ENCODE measurements around the gene PKIB.

Gene PKIB

DNA sequence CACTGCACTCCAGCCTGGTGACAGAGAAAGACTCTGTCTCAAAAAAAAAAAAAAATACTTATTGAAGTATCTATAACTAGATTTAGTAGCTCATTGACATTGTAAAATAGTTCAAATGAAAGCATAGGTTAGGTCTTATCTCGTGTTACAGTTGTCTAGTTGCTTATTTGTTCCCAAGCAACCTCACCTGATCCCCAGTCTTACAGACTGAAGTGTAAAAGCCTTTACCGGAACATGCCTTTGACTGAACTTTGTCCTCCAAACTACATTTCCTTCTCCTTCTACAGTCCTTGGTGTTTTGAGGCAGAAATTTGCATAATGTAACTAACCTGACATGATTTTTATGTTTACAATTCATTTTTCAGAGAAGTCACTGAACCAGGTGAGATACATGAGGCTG, 61.0 kb downstream of the PKIB start:
- no peak for DNase-seq

- DNase-seq, result no peak
These were observed 63.2 kb downstream of the PKIB start for GRCh38 chr6:122673343-122673961.

- DNase-seq, result no peak
These were observed 65.9 kb downstream of the PKIB start for GRCh38 chr6:122676146-122676545.

DNA sequence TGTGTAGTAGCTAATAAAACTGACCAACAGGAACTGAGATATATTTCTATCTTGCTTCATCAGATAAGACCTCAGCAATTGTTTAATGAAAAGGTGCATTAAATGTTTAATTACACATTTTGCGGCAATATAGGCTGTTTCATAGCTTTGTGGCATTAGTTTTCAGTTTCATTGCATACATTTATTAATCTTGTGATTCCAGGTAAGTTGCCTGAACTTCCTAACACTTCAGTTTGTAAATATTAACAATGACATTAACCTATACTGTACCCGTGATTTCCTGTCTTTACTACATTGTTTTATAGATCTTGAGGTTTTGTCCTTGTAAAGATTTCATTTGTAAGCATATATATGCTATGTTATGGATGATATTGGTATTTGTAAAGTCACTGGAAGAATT, 66.5 kb downstream of the PKIB start:
- DNase-seq, result no peak

GRCh38 chr6:122677406-122677805, 67.2 kb downstream of the PKIB start:
- no peak for DNase-seq

GRCh38 chr6:122678841-122679240, 68.6 kb downstream of the PKIB start:
- DNase-seq, result no peak

- no peak for DNase-seq
These were observed 71.5 kb downstream of the PKIB start for GRCh38 chr6:122681705-122682104.

- no peak for DNase-seq
These were observed 73.9 kb downstream of the PKIB start for GRCh38 chr6:122683989-122684651.

GRCh38 chr6:122692175-122692598, 82.0 kb downstream of the PKIB start:
- no peak for DNase-seq

GRCh38 chr6:122692807-122693580, 82.8 kb downstream of the PKIB start:
- DNase-seq, result no peak

DNA sequence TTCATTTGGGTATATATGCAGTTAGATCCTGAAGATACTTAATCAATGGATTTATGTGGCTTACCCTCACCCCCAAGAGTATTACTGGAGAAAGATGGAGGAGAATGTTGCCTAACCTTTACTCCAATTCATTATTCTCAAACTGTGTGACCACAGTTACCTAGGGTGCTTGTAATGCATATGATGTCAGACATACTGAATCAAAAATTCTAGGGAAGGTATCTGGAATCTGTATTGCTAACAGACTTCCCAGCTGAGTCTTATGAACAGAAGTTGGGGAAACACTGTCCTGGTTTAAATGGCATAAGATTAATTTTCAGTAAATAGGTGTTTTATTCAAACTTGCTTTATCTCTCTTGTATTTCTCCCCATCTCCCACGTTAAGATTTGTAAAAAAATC, 83.9 kb downstream of the PKIB start:
- no peak for DNase-seq

DNA sequence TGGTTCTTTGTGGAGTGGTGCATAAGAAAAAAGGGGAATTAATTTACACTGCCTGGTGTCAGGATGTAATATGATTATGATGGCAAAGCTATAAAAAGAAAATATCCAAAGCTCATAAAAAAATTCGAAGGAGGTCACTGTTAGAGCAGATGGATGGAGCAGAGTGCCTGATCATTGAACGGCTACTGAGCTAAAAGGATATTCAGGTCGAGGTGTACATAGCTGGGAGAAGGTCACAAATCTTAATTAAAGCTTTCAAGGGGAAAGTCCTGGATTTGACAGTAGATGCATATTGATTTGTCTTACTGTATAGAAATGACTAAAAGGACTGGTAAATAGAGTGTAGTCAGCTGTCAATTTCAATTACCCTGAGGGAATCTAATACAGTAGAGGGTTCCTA, 84.4 kb downstream of the PKIB start:
- DNase-seq, result no peak

- DNase-seq, result no peak
These were observed 85.0 kb downstream of the PKIB start for GRCh38 chr6:122695188-122695587.

- DNase-seq, result no peak
These were observed 85.9 kb downstream of the PKIB start for GRCh38 chr6:122696079-122696478.

DNA sequence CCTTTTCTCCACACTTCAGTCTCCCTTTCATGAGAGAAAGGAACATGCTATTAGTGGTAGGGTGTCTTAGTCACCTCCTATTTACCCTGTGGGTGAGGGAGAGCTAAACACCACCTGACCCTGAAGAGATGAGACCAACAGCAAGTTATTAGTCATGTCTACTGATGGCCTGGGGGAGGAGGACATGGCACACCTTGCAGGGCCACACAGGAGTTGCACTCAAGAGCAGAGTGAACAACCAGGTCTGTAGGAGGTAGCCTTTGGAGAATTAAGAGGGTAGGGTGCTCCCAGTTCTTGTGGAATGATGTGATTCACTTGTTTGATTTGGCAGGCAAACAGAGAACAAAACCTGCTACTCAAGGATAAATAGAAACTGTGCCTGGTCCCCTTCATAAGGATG, 86.6 kb downstream of the PKIB start:
- DNase-seq, result no peak

- no peak for DNase-seq
These were observed 87.3 kb downstream of the PKIB start for GRCh38 chr6:122697458-122697857.

GRCh38 chr6:122701666-122702065, 91.5 kb downstream of the PKIB start:
- no peak for DNase-seq

DNA sequence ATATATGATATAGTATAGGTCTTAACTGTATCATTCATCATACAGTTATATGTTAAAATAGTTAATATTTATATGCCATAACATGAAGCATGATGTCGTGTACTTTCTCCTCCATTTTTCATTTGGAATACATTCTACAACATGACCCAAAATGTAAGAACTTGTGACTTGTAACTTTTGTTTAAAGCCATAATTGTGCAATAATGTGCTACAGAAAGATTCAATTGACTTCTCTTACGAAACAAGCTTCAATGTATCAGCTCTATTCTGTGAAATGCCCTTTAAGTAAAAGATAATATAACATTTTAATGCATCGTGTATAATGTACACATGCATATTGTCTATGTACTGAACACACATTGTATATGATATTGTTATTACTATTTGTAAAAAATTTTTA, 92.6 kb downstream of the PKIB start:
- no peak for DNase-seq

GRCh38 chr6:122704066-122704465, 93.9 kb downstream of the PKIB start:
- DNase-seq, result no peak

GRCh38 chr6:122709922-122710512, 99.8 kb downstream of the PKIB start:
- DNase-seq, result no peak

DNA sequence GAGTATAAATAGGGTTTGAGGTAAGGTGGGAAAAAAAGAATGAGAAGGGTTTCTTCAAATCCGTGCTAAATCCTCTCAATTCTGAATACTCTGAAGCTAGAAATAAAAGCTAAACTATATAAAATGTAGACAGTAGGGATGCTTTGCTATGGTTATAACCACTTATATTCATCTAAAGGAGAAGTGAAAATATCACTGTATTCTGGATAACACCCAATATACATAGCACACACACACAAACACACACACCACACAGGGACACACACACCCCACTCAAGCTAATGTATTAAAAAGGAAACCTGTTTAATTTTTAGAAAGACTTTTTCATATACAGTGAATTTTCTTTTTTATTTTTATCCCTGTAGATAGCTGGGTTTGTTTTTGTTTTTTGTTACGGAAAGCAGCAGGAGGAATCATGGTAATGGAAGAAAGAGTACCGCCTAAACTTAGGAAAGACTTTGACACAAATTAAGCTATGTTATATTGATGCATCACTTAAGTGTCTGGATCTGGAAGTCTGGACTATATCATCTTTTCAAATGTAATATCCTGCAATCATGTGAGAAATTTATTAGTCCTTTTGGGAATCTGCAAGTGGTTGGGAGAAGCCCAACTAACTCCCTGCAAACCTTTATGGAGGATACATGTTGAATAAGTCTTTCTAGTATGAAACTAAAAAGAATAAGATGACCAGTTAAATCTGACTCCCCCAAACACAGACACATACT, 100.9 kb downstream of the PKIB start:
- DNase-seq, result no peak

DNA sequence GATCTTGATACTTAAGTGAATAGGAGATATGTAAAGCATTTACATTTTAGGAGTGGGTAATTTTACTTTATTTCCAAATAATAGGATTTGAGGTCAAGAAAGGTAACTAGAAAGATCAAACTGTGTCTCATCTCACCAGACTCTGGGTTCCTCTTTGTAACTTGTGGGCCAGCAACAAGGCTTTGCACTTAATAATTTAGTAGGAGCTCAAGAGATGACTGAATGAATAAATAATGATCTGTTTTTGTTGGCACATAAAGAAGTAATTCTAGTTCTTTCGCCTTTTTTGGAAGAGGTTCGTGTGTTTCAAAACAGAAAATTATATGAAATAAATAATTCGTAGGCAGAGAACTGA, 101.9 kb downstream of the PKIB start:
- DNase-seq, result no peak

DNA sequence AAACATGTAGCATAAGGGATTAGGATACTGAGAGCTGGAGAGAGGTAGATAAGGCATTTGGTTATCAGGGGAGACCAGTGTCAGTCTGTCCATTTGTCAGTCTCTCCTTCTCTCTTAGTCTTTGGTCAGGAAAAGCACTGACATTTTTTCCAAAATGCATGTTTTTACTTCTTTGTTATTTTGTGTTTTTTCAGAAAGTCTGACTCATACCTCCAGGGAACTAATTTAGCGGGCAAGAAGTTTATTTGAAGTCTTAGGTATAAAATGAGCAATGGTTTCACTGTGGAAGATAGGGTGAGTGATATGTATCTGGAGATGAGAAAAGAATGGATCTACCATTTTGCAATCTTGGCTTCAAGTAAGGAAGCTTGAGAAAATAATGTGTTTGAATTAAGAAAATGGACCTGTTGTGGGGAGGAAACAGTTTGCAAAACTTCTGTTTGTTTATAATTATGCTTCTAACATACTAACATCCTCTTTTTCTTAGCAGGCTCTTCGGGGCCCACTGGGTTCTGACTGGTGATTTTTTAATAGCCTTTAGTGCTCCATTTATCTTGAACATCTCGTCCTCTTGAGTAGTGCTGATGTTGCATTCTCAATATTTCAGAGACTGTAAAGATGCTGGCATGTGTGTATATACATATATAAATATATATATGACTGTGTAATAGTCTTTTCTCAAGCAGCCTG, 102.4 kb downstream of the PKIB start:
- DNase-seq, result no peak

All from NCI-H1092 (cell line).